HepG2 (cell line): ENCODE data around the gene NOS1AP. TPM values are rescaled to one million over a fixed set of nuclear protein-coding genes. Genes with fewer than 3 reads are reported as not detected.
A peak's percentile ranks its signal among the peaks of the same experiment; 100 is the strongest.

Experiments
- ATAC-seq: fragments of 200-7000 bp; cut with Tn5 transposase; 3 replicates; pipeline ENCODE4 v1.9.1; 2020; ENCODE audit warnings: mild to moderate bottlenecking, moderate library complexity
- BruUV-seq: library from RNA; stranded (reverse); fragments of 400-500 nt; replicated peaks from 2 replicates; lab custom pipeline; 2021; lab: Mats Ljungman, UMichigan
- CTCF ChIA-PET: fragments of 300-600 bp; formaldehyde crosslinking; extraction: SDS; loops from one replicate; lab custom pipeline; 2021; ENCODE audit warnings: low total read pairs, inconsistent platforms, low intra/inter-chr PET ratio; lab: Yijun Ruan, JAX
- POLR2A ChIA-PET: fragments of 350-600 bp; sonication (Branson Sonifier 250); formaldehyde crosslinking; loops from one replicate; lab custom pipeline; 2020; ENCODE audit warnings: antibody characterized with exemption, inconsistent platforms; lab: Yijun Ruan, JAX
- DNase-seq: peaks from one replicate; pipeline ENCODE4 v3.0.0-alpha.2; 2015; ENCODE audit warnings: low spot score
- FAIRE-seq: peaks from 3 replicates; lab custom pipeline; 2011; peaks lifted over from hg19 to GRCh38; lab: Jason Lieb, UNC
- H2AFZ ChIP-seq: one replicate; pipeline ENCODE4 v1.6.1; 2011; ENCODE audit warnings: low read length, inconsistent platforms
- H3K27ac ChIP-seq: fragments of 300-600 bp; 3 replicates; pipeline ENCODE4 v1.8.0; 2011; ENCODE audit warnings: mixed run types, mild to moderate bottlenecking, mixed read lengths, low read length, inconsistent platforms; ENCODE audit not compliant: insufficient read depth; ENCODE audit errors: extremely low read length
- H3K27me3 ChIP-seq, 2 experiments: fragments of 200-600 bp in 1 of 2; 2 replicates in 1 of 2; 3 replicates in 1 of 2; pipeline versions ENCODE4 v1.6.0 to v1.8.0; 2011; ENCODE audit warnings: low read length in 2 of 2, mild to moderate bottlenecking in 2 of 2, moderate library complexity in 2 of 2, inconsistent platforms in 1 of 2; ENCODE audit not compliant: insufficient read depth in 2 of 2, control insufficient read depth in 1 of 2
- H3K36me3 ChIP-seq, 2 experiments: fragments of 200-600 bp in 1 of 2; replicated peaks in 1 of 2; 2 replicates in 1 of 2; 3 replicates in 1 of 2; pipeline versions ENCODE4 v1.5.1 to v1.8.0; 2011; ENCODE audit warnings: low read length in 2 of 2, inconsistent platforms in 1 of 2; ENCODE audit not compliant: insufficient read depth in 2 of 2, control insufficient read depth in 1 of 2
- H3K4me1 ChIP-seq: 2 replicates; pipeline ENCODE4 v1.5.1; 2012; ENCODE audit warnings: low read length, inconsistent platforms; ENCODE audit not compliant: insufficient read depth
- H3K4me2 ChIP-seq: 2 replicates; pipeline ENCODE4 v1.6.0; 2011; ENCODE audit warnings: low read depth, low read length, inconsistent platforms
- H3K4me3 ChIP-seq, 3 experiments: fragments of 200-600 bp in 1 of 3; sonication (generic), shearing (Covaris generic) in 1 of 3; replicated peaks in 1 of 3; 2 replicates each; pipeline ENCODE4 v1.5.1; 2011 to 2016; ENCODE audit warnings: low read length in 3 of 3, inconsistent platforms in 2 of 3, low read depth in 2 of 3, mild to moderate bottlenecking in 2 of 3, control low read depth in 1 of 3, mixed read lengths in 1 of 3; ENCODE audit not compliant: insufficient read depth in 1 of 3
- H3K79me2 ChIP-seq: one replicate; pipeline ENCODE4 v1.6.1; 2011; ENCODE audit warnings: low read length, inconsistent platforms; ENCODE audit not compliant: insufficient read depth
- H3K9ac ChIP-seq: 2 replicates; pipeline ENCODE4 v1.6.0; 2011; ENCODE audit warnings: mild to moderate bottlenecking, low read depth, low read length, inconsistent platforms; ENCODE audit not compliant: insufficient read depth
- H3K9me3 ChIP-seq: 2 replicates; pipeline ENCODE4 v1.5.1; 2012; ENCODE audit warnings: mild to moderate bottlenecking, low read length
- H4K20me1 ChIP-seq: 2 replicates; pipeline ENCODE4 v1.6.0; 2011; ENCODE audit warnings: inconsistent platforms, mild to moderate bottlenecking, low read length, moderate library complexity; ENCODE audit not compliant: insufficient read depth
- EP300 ChIP-seq, 3 experiments: sonication (generic) in 1 of 3; formaldehyde crosslinking in 1 of 3; IDR thresholded peaks; 2 replicates each; pipeline versions ENCODE4 v1.5.1 to v1.6.1; 2011 to 2020; ENCODE audit warnings: low read depth in 2 of 3, low read length in 2 of 3, borderline replicate concordance in 1 of 3, improper control_type of control experiment in 1 of 3, mild to moderate bottlenecking in 1 of 3, missing genetic modification reagents in 1 of 3, moderate library complexity in 1 of 3
- FOXA3 ChIP-seq: IDR thresholded peaks from 2 replicates; pipeline ENCODE4 v1.6.1; 2016; ENCODE audit warnings: missing genetic modification reagents, missing compliant biosample characterization
- GATAD2A ChIP-seq: IDR thresholded peaks from 2 replicates; pipeline ENCODE4 v1.6.1; 2016
- HNF1A ChIP-seq, 2 experiments: sonication (generic) in 1 of 2; formaldehyde crosslinking in 1 of 2; IDR thresholded peaks; 2 replicates each; pipeline versions ENCODE4 v1.4.0 to v1.6.1; 2016 to 2020; ENCODE audit warnings: borderline replicate concordance in 1 of 2, low read depth in 1 of 2, mild to moderate bottlenecking in 1 of 2, missing genetic modification reagents in 1 of 2
- KDM6A ChIP-seq: IDR thresholded peaks from 2 replicates; pipeline ENCODE4 v1.6.1; 2016; ENCODE audit warnings: low read depth
- NR2F6 ChIP-seq, 2 experiments: IDR thresholded peaks; 2 replicates each; pipeline ENCODE4 v1.6.1; 2016; ENCODE audit warnings: antibody characterized with exemption in 1 of 2, mild to moderate bottlenecking in 1 of 2
- RARA ChIP-seq: IDR thresholded peaks from 2 replicates; pipeline ENCODE4 v1.6.1; 2016; ENCODE audit warnings: missing genetic modification reagents, missing compliant biosample characterization
- SOX13 ChIP-seq, 3 experiments: fragments of 450-650 bp in 1 of 3; sonication (generic) in 1 of 3; formaldehyde crosslinking in 1 of 3; IDR thresholded peaks in 2 of 3; conservative IDR thresholded peaks in 1 of 3; 2 replicates each; pipeline versions ENCODE4 v1.5.0 to v1.6.1; 2016 to 2020; ENCODE audit warnings: antibody characterized with exemption in 1 of 3, mild to moderate bottlenecking in 1 of 3, missing compliant biosample characterization in 1 of 3, missing genetic modification reagents in 1 of 3, moderate library complexity in 1 of 3
- SOX5 ChIP-seq: IDR thresholded peaks from 2 replicates; pipeline ENCODE4 v1.6.1; 2016; ENCODE audit warnings: borderline replicate concordance
- SOX6 ChIP-seq, 2 experiments: fragments of 450-650 bp in 1 of 2; sonication (generic) in 1 of 2; formaldehyde crosslinking in 1 of 2; IDR thresholded peaks; 2 replicates each; pipeline versions ENCODE4 v1.4.0 to v1.6.1; 2017 to 2020; ENCODE audit warnings: antibody characterized with exemption in 1 of 2, mild to moderate bottlenecking in 1 of 2, missing genetic modification reagents in 1 of 2
- TP53 ChIP-seq: sonication (generic); formaldehyde crosslinking; conservative IDR thresholded peaks from 2 replicates; pipeline ENCODE4 v1.4.0; 2020; ENCODE audit warnings: missing genetic modification reagents
- ZNF720 ChIP-seq: sonication (generic); formaldehyde crosslinking; IDR thresholded peaks from 2 replicates; pipeline ENCODE4 v1.4.0; 2020; ENCODE audit warnings: missing genetic modification reagents
- WGBS: methylation state at CpG from one replicate; pipeline ENCODE4 v1.1.6; 2017; ENCODE audit warnings: low lambda C conversion rate; 5-methylcytosine and 5-hydroxymethylcytosine counted together
- in situ Hi-C: cut with HindIII; loops from 2 replicates; pipeline ENCODE4 v1.10.0; 2017; ENCODE audit warnings: low pct_unique_long_range_greater_than_20kb; ENCODE audit not compliant: extremely low pct_ligation_motif_present
- intact Hi-C: fragments of 100-400 bp; cut with micrococcal nuclease; formaldehyde crosslinking; loops from one replicate; pipeline ENCODE4 v1.10.0; 2022; ENCODE audit not compliant: unreplicated experiment
- polyA plus RNA-seq, 8 experiments: library from polyadenylated mRNA; depleted of rRNA in 3 of 8; stranded (reverse) in 7 of 8; unstranded in 1 of 8; fragments of >200 nt; fragmentation: Illumina TruSeq in 4 of 8; extraction: Trizol in 4 of 8; gene quantifications; 2 replicates each; pipeline versions ENCODE4 v1.2.1 to v1.2.3, GENCODE V29; 2011 to 2016; ENCODE audit warnings: low read depth in 4 of 8, missing spikeins in 1 of 8, mixed read lengths in 1 of 8; ENCODE audit not compliant: insufficient read depth in 1 of 8
- total RNA-seq, 5 experiments: library from RNA; depleted of rRNA; stranded (reverse); fragments of >200 nt; fragmentation: Illumina TruSeq; extraction: Trizol; gene quantifications; 2 replicates each; pipeline ENCODE4 v1.2.3, GENCODE V29; 2016; ENCODE audit warnings: low read depth in 1 of 5

The NOS1AP gene
- total and polyA plus RNA-seq, 2 of the 13 experiments (the other 11 are each of a cell fraction or from before 2014, with no cell fraction given) = 2.0 to 3.3 TPM

DNA sequence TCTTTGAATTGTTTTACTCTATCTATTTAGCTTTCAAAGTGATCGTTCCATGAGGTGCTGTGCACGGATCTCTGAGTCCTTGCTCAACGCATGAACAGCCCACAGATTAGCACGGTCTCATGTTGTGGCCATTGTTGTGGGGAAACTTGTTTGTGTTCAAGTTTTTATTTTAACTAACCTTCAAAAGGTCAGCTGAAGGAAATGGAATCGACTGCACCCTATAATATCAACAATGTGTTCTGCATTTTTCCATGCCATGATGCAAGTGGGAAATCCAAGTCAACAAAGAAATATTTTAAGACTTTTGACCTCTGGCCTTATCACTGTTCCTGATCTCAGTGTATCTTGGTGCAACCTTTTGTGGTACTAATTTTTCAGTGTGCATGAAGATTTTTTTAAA is 336.3 kb downstream of the NOS1AP start:
- ChIA-PET POLR2A (no interaction called here), CTCF (no interaction called here)
- DNase-seq (peak; percentile 12), FAIRE-seq (no peak), ATAC-seq (peak; percentile 40; the same call in 1 of the 3 replicates)
- H3K79me2 ChIP-seq = no peaks in the 10 kb centered on the region
- H3K9me3 ChIP-seq = no peaks in the 10 kb centered on the region
- no peak overlapping the region for H2AFZ ChIP-seq
- no peak overlapping the region for H3K9ac ChIP-seq
- no TSS peak for BruUV-seq
- peaks cover 9% of the 10 kb centered on the region; the same call in 1 of the 2 replicates for H3K4me1 ChIP-seq
- in situ Hi-C loops = no loop called here
- intact Hi-C loops = no loop called here
- no peak overlapping the region for H3K27ac ChIP-seq
- H4K20me1 ChIP-seq = no peaks in the 10 kb centered on the region
- H3K4me3 ChIP-seq = no peak overlapping the region
- H3K36me3 ChIP-seq = no peaks in the 10 kb centered on the region
- H3K27me3 ChIP-seq = no peaks in the 10 kb centered on the region
- 1% methylated on average over 5 of the region's 5 CpGs for WGBS
- H3K4me2 ChIP-seq = peak overlapping the region; percentile 14; the same call in 1 of the 2 replicates
- TF ChIP-seq FOXA3 (CRISPR knock-in tag) (0 out of 2 replicates have a peak, but pooled peaks have one; percentile 29), ZNF720 (CRISPR knock-in tag) (no peak), SOX6 (IDR thresholded peaks at IDR 0.05) (no peak), SOX6 (CRISPR knock-in tag; IDR thresholded peaks at IDR 0.05) (peak; percentile 60; the same call in 1 of the 2 replicates), KDM6A (CRISPR knock-in tag) (0 out of 2 replicates have a peak, but pooled peaks have one; percentile 12), GATAD2A (CRISPR knock-in tag) (0 out of 2 replicates have a peak, but pooled peaks have one; percentile 26), SOX5 (peak; percentile 75), SOX13 (IDR thresholded peaks at IDR 0.05) (no peak), SOX13 (CRISPR knock-in tag; conservative IDR thresholded peaks at IDR 0.05 in 1 of 2, IDR thresholded peaks at IDR 0.05 in 1 of 2) (peak in 1 of 2 experiments; percentile 54; a peak in 1 of 4 replicates), RARA (peak; percentile 30; the same call in 1 of the 2 replicates), NR2F6 (IDR thresholded peaks at IDR 0.05) (peak; percentile 50; the same call in 1 of the 2 replicates), NR2F6 (CRISPR knock-in tag; IDR thresholded peaks at IDR 0.05) (0 out of 2 replicates have a peak, but pooled peaks have one; percentile 17), EP300 (IDR thresholded peaks at IDR 0.05; ENCODE audit: low read depth in 2 of 2, low read length in 2 of 2) (peak in 1 of 2 experiments; percentile 12; a peak in 1 of 4 replicates), EP300 (CRISPR knock-in tag; IDR thresholded peaks at IDR 0.05; ENCODE audit: borderline replicate concordance) (no peak), TP53 (CRISPR knock-in tag) (no peak), HNF1A (IDR thresholded peaks at IDR 0.05; ENCODE audit: low read depth) (no peak), HNF1A (CRISPR knock-in tag; IDR thresholded peaks at IDR 0.05; ENCODE audit: borderline replicate concordance) (no peak)
